Neural cell (in vitro differentiated cells): ENCODE measurements around the gene SLC9C1. TPM values are rescaled to one million over a fixed set of nuclear protein-coding genes. Genes with fewer than 3 reads are reported as not detected.

Experiments used
- H2AFZ ChIP-seq: fragments of 200-600, 300-800 bp; sonication (generic), shearing (Covaris generic); 2 replicates; pipeline ENCODE4 v1.6.0; 2014; ENCODE audit warnings: low read depth, mild to moderate bottlenecking, antibody characterized with exemption, low read length, moderate library complexity
- H3F3A ChIP-seq: fragments of 200-600 bp; shearing (Covaris generic); 2 replicates; pipeline ENCODE4 v1.6.1; 2016; ENCODE audit warnings: mild to moderate bottlenecking, moderate library complexity, mixed read lengths, antibody characterized with exemption, low read length; ENCODE audit not compliant: insufficient read depth, poor library complexity, severe bottlenecking
- H3K27ac ChIP-seq: fragments of 200-600, 300-800 bp; sonication (generic), shearing (Covaris generic); 2 replicates; pipeline ENCODE4 v1.5.1; 2014; ENCODE audit warnings: mild to moderate bottlenecking, low read length, moderate library complexity
- H3K27me3 ChIP-seq: fragments of 300-800, 200-600 bp; sonication (generic), shearing (Covaris generic); 2 replicates; pipeline ENCODE4 v1.6.0; 2014; ENCODE audit warnings: mild to moderate bottlenecking, low read depth, low read length, moderate library complexity; ENCODE audit not compliant: insufficient read depth
- H3K36me3 ChIP-seq: fragments of 300-800, 200-600 bp; sonication (generic), shearing (Covaris generic); 2 replicates; pipeline ENCODE4 v1.5.1; 2014; ENCODE audit warnings: mild to moderate bottlenecking, antibody characterized with exemption, low read length, moderate library complexity; ENCODE audit not compliant: insufficient read depth
- H3K4me2 ChIP-seq: fragments of 300-800, 200-600 bp; sonication (generic), shearing (Covaris generic); 2 replicates; pipeline ENCODE4 v1.6.0; 2014; ENCODE audit warnings: mild to moderate bottlenecking, low read length
- H3K4me3 ChIP-seq: fragments of 300-800, 200-600 bp; sonication (generic), shearing (Covaris generic); 2 replicates; pipeline ENCODE4 v1.5.1; 2014; ENCODE audit warnings: mild to moderate bottlenecking, low read length, moderate library complexity
- H3K79me2 ChIP-seq: fragments of 200-600 bp; shearing (Covaris generic); replicated peaks from 2 replicates; pipeline ENCODE4 v1.6.0; 2014; ENCODE audit warnings: mild to moderate bottlenecking, low read length, moderate library complexity; ENCODE audit not compliant: insufficient read depth
- H3K9ac ChIP-seq: fragments of 300-800, 200-600 bp; sonication (generic), shearing (Covaris generic); 2 replicates; pipeline ENCODE4 v1.6.1; 2016; ENCODE audit warnings: mild to moderate bottlenecking, low read length, mixed read lengths
- H3K9me2 ChIP-seq: fragments of 200-600 bp; shearing (Covaris generic); 2 replicates; pipeline ENCODE4 v1.6.1; 2016; ENCODE audit warnings: mild to moderate bottlenecking, low read length, mixed read lengths; ENCODE audit not compliant: insufficient read depth
- H3K9me3 ChIP-seq: fragments of 200-600, 300-800 bp; sonication (generic), shearing (Covaris generic); 2 replicates; pipeline ENCODE4 v1.6.1; 2016; ENCODE audit warnings: mild to moderate bottlenecking, mixed run types, low read length, moderate library complexity, mixed read lengths
- H4K20me1 ChIP-seq: fragments of 200-600 bp; shearing (Covaris generic); 2 replicates; pipeline ENCODE4 v1.6.1; 2016; ENCODE audit warnings: mild to moderate bottlenecking, mixed run types; ENCODE audit not compliant: insufficient read depth
- CTCF ChIP-seq: fragments of 450-650 bp; IDR thresholded peaks from 2 replicates; pipeline ENCODE4 v1.5.1; 2014; ENCODE audit warnings: antibody characterized with exemption, mild to moderate bottlenecking, moderate library complexity; ENCODE audit not compliant: poor library complexity, severe bottlenecking
- EP300 ChIP-seq: fragments of 450-650 bp; conservative IDR thresholded peaks from 2 replicates; pipeline ENCODE4 v1.6.1; 2014; ENCODE audit warnings: antibody characterized with exemption, mild to moderate bottlenecking, moderate library complexity; ENCODE audit not compliant: poor library complexity, severe bottlenecking
- EZH2 ChIP-seq: fragments of 200-600, 300-800 bp; shearing (Covaris generic), sonication (generic); IDR thresholded peaks from 2 replicates; pipeline ENCODE4 v1.6.1; 2014; ENCODE audit warnings: antibody characterized with exemption, low read length, borderline replicate concordance, mild to moderate bottlenecking; ENCODE audit not compliant: insufficient read depth, poor library complexity, severe bottlenecking
- MXI1 ChIP-seq: fragments of 450-650 bp; conservative IDR thresholded peaks from 2 replicates; pipeline ENCODE4 v1.6.1; 2014; ENCODE audit warnings: antibody characterized with exemption, mild to moderate bottlenecking; ENCODE audit not compliant: poor library complexity, severe bottlenecking
- POLR2AphosphoS5 ChIP-seq: IDR thresholded peaks from 2 replicates; pipeline ENCODE4 v1.6.1; 2012
- RAD21 ChIP-seq: fragments of 450-650 bp; conservative IDR thresholded peaks from 2 replicates; pipeline ENCODE4 v1.6.1; 2014; ENCODE audit warnings: antibody characterized with exemption, mild to moderate bottlenecking, moderate library complexity
- SMC3 ChIP-seq: fragments of 450-650 bp; conservative IDR thresholded peaks from 2 replicates; pipeline ENCODE4 v1.6.1; 2014; ENCODE audit warnings: antibody characterized with exemption, mild to moderate bottlenecking, moderate library complexity; ENCODE audit not compliant: poor library complexity
- TAF1 ChIP-seq: IDR thresholded peaks from 2 replicates; pipeline ENCODE4 v1.6.1; 2012; ENCODE audit warnings: low read depth
- polyA plus RNA-seq: library from polyadenylated mRNA; depleted of rRNA; stranded (reverse); fragments of >200 nt; gene quantifications from 2 replicates; pipeline ENCODE4 v1.2.3, GENCODE V29; 2014
- TF ChIP-seq, protein P1 (sequence below): IDR thresholded peaks from 2 replicates; pipeline ENCODE4 v1.6.1; 2012; ENCODE audit warnings: borderline replicate concordance

Gene SLC9C1
- polyA plus RNA-seq, 1 donor from 2014 or later = not detected

DNA sequence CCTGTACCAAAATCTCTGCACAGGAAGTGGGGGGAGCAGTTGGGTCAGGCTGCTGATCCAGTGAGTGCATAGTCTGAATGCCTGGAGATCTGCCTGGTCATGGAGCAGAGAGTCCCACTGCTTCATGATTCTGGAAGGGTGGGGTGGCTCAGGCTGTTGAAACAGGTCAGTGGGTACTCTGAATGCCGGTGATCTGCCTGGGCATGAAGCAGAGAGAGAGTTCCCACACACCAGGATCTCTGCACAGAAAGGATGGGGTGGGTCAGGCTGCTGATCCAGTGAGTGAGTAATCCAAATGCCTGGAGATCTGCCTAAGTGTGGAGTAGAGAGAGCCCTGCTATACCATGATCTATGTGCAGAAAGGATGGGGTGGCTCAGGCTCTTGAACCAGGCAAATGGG lies 144.9 kb downstream of the SLC9C1 start:
- H3K4me3 ChIP-seq = no peak overlapping the region
- H3K4me2 ChIP-seq = no peak overlapping the region
- no peaks in the 10 kb centered on the region for H3F3A ChIP-seq
- H3K9ac ChIP-seq = no peak overlapping the region
- no peaks in the 10 kb centered on the region for H3K36me3 ChIP-seq
- no peaks in the 10 kb centered on the region for H4K20me1 ChIP-seq
- H3K27ac ChIP-seq = no peak overlapping the region
- no peaks in the 10 kb centered on the region for H3K27me3 ChIP-seq
- no peak overlapping the region for H2AFZ ChIP-seq
- no peaks in the 10 kb centered on the region for H3K79me2 ChIP-seq
- H3K9me2 ChIP-seq = no peaks in the 10 kb centered on the region
- no peaks in the 10 kb centered on the region for H3K9me3 ChIP-seq
- TF ChIP-seq RAD21 (no peak), SMC3 (no peak), POLR2AphosphoS5 (no peak), CTCF (no peak), EZH2 (no peak), TAF1 (no peak), EP300 (no peak), MXI1 (no peak)
- TF ChIP-seq, protein P1, sequence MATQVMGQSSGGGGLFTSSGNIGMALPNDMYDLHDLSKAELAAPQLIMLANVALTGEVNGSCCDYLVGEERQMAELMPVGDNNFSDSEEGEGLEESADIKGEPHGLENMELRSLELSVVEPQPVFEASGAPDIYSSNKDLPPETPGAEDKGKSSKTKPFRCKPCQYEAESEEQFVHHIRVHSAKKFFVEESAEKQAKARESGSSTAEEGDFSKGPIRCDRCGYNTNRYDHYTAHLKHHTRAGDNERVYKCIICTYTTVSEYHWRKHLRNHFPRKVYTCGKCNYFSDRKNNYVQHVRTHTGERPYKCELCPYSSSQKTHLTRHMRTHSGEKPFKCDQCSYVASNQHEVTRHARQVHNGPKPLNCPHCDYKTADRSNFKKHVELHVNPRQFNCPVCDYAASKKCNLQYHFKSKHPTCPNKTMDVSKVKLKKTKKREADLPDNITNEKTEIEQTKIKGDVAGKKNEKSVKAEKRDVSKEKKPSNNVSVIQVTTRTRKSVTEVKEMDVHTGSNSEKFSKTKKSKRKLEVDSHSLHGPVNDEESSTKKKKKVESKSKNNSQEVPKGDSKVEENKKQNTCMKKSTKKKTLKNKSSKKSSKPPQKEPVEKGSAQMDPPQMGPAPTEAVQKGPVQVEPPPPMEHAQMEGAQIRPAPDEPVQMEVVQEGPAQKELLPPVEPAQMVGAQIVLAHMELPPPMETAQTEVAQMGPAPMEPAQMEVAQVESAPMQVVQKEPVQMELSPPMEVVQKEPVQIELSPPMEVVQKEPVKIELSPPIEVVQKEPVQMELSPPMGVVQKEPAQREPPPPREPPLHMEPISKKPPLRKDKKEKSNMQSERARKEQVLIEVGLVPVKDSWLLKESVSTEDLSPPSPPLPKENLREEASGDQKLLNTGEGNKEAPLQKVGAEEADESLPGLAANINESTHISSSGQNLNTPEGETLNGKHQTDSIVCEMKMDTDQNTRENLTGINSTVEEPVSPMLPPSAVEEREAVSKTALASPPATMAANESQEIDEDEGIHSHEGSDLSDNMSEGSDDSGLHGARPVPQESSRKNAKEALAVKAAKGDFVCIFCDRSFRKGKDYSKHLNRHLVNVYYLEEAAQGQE = no peak

DNA sequence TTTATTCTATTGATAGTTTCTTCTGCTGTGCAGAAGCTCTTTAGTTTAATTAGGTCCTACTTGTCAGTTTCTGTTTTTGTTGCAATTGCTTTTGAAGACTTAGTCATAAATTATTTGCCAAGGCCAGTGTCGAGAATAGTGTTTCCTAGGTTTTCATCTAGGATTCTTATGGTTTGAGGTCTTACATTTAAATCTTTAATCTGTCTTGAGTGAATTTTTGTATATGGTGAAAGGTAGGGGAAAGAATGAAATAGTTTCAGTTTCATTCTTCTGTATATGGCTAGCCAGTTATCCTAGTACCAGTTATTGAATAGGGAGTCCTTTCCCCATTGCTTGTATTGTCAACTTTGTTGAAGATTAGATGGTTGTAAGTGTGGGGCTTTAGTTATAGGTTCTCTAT lies 150.3 kb downstream of the SLC9C1 start:
- Histone ChIP-seq H3F3A (no peaks in the 10 kb centered on the region), H2AFZ (no peak overlapping the region), H3K27me3 (no peaks in the 10 kb centered on the region), H3K9me3 (no peaks in the 10 kb centered on the region), H3K9ac (no peak overlapping the region), H3K27ac (no peak overlapping the region), H3K4me2 (no peak overlapping the region), H3K9me2 (no peaks in the 10 kb centered on the region), H4K20me1 (no peaks in the 10 kb centered on the region), H3K4me3 (no peak overlapping the region), H3K79me2 (no peaks in the 10 kb centered on the region), H3K36me3 (no peaks in the 10 kb centered on the region)
- TF ChIP-seq SMC3 (no peak), EZH2 (no peak), EP300 (no peak), CTCF (no peak), POLR2AphosphoS5 (no peak), RAD21 (no peak)
- TF ChIP-seq, protein P1 = no peak
